GM12892 (cell line): ENCODE results near the gene PTPRN2.

Experiments used
- DNase-seq: peaks from one replicate; pipeline ENCODE4 v3.0.0; 2011; ENCODE audit not compliant: insufficient read length
- FAIRE-seq: peaks from 2 replicates; lab custom pipeline; 2011; peaks lifted over from hg19 to GRCh38; lab: Jason Lieb, UNC
- POLR2A ChIP-seq: IDR thresholded peaks from 2 replicates; pipeline ENCODE4 v1.6.1; 2011; ENCODE audit warnings: low read depth, low read length, control low read depth
- POLR2AphosphoS5 ChIP-seq: IDR thresholded peaks from 2 replicates; pipeline ENCODE4 v1.6.1; 2011; ENCODE audit warnings: low read depth, low read length, control low read depth
- TAF1 ChIP-seq: IDR thresholded peaks from 2 replicates; pipeline ENCODE4 v1.6.1; 2011; ENCODE audit warnings: low read depth, mild to moderate bottlenecking, control low read depth, low read length, borderline replicate concordance

Gene PTPRN2

DNA sequence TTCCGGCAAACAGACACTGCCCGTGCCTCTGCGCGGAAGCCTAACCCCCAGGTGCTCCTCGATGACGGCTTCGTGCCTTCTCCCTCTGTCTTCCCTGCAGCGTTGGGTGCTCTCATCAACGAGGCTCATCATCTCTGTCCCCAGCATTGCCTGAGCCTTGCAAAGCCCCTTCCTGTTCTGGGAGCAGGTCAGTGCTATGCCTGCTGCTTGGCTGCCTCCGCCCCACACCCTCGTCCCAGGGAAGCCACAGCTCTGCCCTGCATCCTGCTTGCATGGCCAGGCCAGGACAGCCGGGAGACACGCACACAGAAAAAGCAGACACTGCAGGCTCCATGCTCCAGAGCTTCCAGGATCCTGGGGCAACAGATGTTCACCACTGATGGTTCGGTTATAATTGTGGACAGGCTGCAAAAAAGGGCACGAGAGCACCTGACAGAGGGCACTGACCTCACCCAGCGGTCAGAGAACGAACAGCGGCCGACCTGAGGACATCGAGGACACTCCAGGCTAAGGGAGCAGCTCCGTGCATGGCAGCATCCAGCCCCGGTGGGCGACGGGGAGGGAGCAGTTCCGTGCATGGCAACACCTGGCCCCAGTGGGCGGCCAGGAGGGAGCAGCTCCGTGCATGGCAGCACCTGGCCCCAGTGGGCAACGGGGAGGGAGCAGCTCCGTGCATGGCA, 265.5 kb downstream of the PTPRN2 start:
- TF ChIP-seq TAF1 (no peak), POLR2A (no peak), POLR2AphosphoS5 (no peak)
- FAIRE-seq (no peak), DNase-seq (no peak)

DNA sequence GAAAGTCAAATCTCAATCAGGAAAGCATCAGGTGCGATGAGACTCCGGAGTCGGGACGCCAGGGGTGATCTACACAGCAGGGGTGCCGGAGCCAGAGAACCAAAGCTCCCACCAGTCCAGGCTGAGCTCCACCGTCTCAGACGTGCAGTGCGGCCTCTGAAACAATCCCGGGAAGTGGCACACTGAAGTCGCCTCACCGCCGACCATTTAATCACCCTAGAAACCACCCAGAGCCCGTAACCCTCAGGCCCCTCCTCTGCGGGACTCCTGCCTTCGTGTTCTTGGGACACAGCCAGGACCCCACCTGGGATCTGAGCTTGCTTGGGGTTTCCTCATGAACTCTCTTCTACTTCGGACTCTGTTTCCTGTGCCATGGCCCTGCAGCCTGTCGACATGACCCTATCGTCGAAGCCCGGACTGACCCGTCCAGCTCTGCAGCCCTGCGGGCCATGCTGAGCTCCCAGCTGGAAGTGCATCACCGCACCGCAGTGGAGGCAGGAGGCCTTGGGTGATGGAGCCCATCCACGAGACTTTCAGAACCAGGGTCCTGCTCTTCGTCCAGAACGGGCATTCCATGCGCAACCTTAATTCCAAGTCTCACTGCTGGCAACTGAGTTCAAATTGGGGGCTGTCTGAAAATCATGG, 266.4 kb downstream of the PTPRN2 start:
- no peak for FAIRE-seq

GRCh38 chr7:158320328-158320727, 267.3 kb downstream of the PTPRN2 start:
- FAIRE-seq (no peak), DNase-seq (no peak)
- TF ChIP-seq TAF1, result no peak
- no peak for TF ChIP-seq POLR2AphosphoS5
- TF ChIP-seq POLR2A, result no peak

More for the DNA sequence above, 266.4 kb downstream of the PTPRN2 start:
- TF ChIP-seq POLR2A (no peak), POLR2AphosphoS5 (no peak), TAF1 (no peak)
- no peak for DNase-seq

GRCh38 chr7:158318511-158318913, 269.1 kb downstream of the PTPRN2 start:
- DNase-seq (no peak), FAIRE-seq (no peak)
- TF ChIP-seq POLR2AphosphoS5, result no peak
- TF ChIP-seq TAF1, result no peak
- TF ChIP-seq POLR2A, result no peak

DNA sequence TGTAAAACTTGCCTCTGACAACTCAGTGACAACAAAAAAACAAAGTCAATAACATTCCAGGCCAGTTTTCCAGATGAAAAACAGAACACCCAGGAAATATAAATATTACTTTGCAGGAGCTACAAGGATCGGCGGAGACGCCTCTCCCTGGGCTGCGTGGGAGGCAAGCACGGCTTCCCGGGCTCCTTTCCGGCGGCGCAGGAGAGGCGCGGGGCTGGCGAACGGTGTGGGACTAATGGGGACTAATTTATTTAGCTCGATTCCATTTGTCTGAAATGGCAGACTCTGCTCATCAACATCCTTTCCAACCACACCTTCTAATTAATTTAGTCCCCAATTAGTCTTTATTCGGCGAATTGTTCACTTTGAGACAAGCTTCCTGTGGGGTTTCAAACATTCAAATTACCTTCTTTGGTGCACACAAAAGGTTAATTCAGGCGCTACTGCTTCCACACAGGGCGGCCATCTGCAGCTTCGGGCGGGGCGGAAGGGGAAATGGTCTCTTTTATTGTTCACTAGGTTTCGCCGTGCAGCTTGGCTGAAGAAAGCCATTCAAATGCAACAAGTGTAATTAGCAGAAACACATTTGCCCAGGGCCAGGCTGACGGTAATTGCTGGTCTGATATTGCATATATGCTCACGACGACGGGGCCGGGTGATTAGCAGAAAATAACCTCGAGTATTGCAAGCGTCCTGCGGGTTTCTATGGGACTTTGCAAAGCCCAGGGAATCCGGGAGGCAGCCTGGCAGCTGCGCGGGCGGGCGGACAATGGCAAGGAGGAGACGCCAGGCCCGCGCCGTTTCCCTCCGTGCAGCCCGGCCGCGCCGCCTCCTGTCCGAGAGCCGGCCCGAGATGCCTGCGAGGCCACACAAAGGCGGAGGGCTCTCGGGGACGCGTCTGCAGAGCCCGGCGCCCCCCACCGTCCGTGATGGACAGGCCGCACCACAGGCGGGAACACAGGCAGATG, 270.1 kb downstream of the PTPRN2 start:
- TF ChIP-seq POLR2AphosphoS5 (no peak), POLR2A (no peak), TAF1 (no peak)
- no peak for FAIRE-seq
- no peak for DNase-seq

GRCh38 chr7:158316466-158317031, 271.1 kb downstream of the PTPRN2 start:
- FAIRE-seq (no peak), DNase-seq (no peak)
- TF ChIP-seq POLR2A (no peak), POLR2AphosphoS5 (no peak), TAF1 (no peak)

- FAIRE-seq (no peak), DNase-seq (no peak)
- TF ChIP-seq TAF1 (no peak), POLR2A (no peak), POLR2AphosphoS5 (no peak)
Measured at GRCh38 chr7:158315881-158316280, 271.7 kb downstream of the PTPRN2 start.

DNA sequence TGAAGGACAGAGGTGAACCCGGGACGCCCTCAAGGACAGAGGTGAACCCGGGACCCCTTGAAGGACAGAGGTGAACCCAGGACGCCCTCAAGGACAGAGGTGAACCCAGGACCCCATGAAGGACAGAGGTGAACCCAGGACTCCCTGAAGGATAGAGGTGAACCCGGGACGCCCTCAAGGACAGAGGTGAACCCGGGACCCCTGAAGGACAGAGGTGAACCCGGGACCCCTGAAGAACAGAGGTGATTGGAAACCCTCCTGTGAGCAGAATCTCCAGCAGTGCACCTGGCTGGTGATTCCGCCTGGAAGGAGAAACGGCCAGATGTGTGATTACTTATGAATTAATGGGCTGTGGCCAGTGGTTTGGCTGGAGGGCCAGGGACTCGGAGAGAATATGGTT, 272.3 kb downstream of the PTPRN2 start:
- TF ChIP-seq POLR2AphosphoS5 (no peak), POLR2A (no peak)
- no peak for FAIRE-seq
- no peak for DNase-seq

- DNase-seq (no peak), FAIRE-seq (no peak)
- TF ChIP-seq POLR2AphosphoS5 (no peak), POLR2A (no peak), TAF1 (no peak)
Measured at GRCh38 chr7:158314394-158314793, 273.2 kb downstream of the PTPRN2 start.

DNA sequence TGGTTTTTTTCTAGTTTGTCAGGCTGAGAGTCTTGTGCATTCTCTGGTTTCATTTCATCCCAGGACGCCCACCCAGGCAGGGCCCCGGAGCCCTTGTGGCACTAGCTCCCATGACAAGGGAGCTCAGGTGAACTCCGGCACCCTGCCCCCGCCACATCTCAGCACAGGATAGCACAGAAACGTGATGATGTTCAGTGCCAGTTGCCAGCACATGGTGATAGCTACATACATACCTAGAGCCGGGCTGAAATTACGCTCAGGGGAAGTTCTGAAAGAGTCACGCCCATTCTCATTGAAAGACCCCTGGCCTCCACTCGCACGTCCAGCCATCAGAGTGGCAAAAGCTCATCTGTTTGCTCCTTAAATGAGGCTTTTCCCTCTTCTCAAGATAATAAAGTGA, 273.7 kb downstream of the PTPRN2 start:
- no peak for FAIRE-seq
- TF ChIP-seq POLR2A (no peak), POLR2AphosphoS5 (no peak)
- no peak for DNase-seq

DNA sequence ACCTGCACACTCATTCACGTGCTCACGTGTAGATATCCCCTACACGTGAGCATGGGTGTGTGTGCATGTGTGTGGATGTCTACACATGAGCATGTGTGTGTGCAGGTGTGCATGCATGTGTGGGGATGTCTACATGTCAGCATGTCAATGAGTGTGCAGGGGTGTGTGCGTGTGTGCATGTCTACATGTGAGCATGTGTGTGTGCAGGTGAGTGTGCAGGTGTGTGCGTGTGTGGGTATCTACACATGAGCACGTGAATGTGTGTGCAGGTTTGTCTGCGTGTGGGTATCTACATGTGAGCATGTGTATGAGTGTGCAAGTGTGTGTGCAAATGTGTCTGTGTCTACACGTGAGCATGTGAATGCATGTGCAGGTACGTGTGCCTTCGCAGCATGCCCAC, 274.8 kb downstream of the PTPRN2 start:
- FAIRE-seq (no peak), DNase-seq (no peak)
- TF ChIP-seq POLR2A (no peak), POLR2AphosphoS5 (no peak)

DNA sequence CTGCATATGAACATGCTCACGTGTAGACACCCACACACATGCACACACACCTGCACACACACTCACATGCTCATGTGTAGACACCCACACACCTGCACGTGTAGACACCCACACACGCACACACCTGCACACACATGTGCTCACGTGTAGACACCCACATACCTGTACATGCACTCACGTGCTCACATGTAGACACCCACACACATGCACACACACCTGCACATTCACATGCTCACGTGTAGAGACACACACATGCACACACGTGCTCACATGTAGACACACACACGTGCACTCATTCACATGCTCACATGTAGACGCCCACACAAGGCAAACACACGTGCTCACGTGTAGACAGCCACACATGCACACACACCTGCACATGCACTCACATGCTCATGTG, 275.8 kb downstream of the PTPRN2 start:
- no peak for DNase-seq
- TF ChIP-seq POLR2A, result no peak
- no peak for TF ChIP-seq TAF1
- TF ChIP-seq POLR2AphosphoS5, result no peak
- no peak for FAIRE-seq
